K562 (cell line): Measurements from ENCODE around the gene LCN12. TPM values are rescaled to one million over a fixed set of nuclear protein-coding genes. Genes with fewer than 3 reads are reported as not detected.

ENCODE experiments used
- ATAC-seq: fragments of 200-7000 bp; cut with Tn5 transposase; 3 replicates; pipeline ENCODE4 v1.9.1; 2020; ENCODE audit warnings: moderate library complexity
- BruUV-seq: library from RNA; stranded (reverse); fragments of 400-500 nt; replicated peaks from 2 replicates; lab custom pipeline; 2021; lab: Mats Ljungman, UMichigan
- CTCF ChIA-PET: fragments of 300-600 bp; formaldehyde crosslinking; extraction: SDS; loops from one replicate; lab custom pipeline; 2021; ENCODE audit warnings: low intra/inter-chr PET ratio; lab: Yijun Ruan, JAX
- POLR2A ChIA-PET: fragments of 300-600, 350-650 bp; sonication (Branson Sonifier 250); formaldehyde crosslinking; extraction: SDS; loops from one replicate; lab custom pipeline; 2021; ENCODE audit warnings: antibody characterized with exemption, inconsistent platforms; lab: Yijun Ruan, JAX
- DNase-seq, 4 experiments: peaks; one replicate each; pipeline versions ENCODE4 v3.0.0 to v3.0.0-alpha.2; 2011 to 2018; ENCODE audit warnings: low spot score in 3 of 4, mixed read lengths in 3 of 4; ENCODE audit errors: extremely low read depth in 1 of 4
- FAIRE-seq: peaks from 2 replicates; lab custom pipeline; 2011; peaks lifted over from hg19 to GRCh38; lab: Jason Lieb, UNC
- H2AFZ ChIP-seq: 2 replicates; pipeline ENCODE4 v1.6.0; 2011; ENCODE audit warnings: low read depth, low read length, control low read depth, inconsistent platforms
- H3K27ac ChIP-seq: fragments of 200-600 bp; 3 replicates; pipeline ENCODE4 v1.8.0; 2011; ENCODE audit warnings: low read depth, mild to moderate bottlenecking, control low read depth, inconsistent platforms, low read length, moderate library complexity, mixed read lengths; ENCODE audit errors: extremely low read depth
- H3K27me3 ChIP-seq, 2 experiments: fragments of 300-600 bp in 1 of 2; 2 replicates in 1 of 2; 3 replicates in 1 of 2; pipeline versions ENCODE4 v1.6.0 to v1.8.0; 2011; ENCODE audit warnings: inconsistent platforms in 2 of 2, low read length in 2 of 2, mild to moderate bottlenecking in 1 of 2, mixed read lengths in 1 of 2, moderate library complexity in 1 of 2; ENCODE audit not compliant: control insufficient read depth in 2 of 2, insufficient read depth in 2 of 2
- H3K36me3 ChIP-seq: fragments of 300-600 bp; 3 replicates; pipeline ENCODE4 v1.8.0; 2011; ENCODE audit warnings: mild to moderate bottlenecking, low read length, inconsistent platforms; ENCODE audit not compliant: control insufficient read depth, insufficient read depth
- H3K4me1 ChIP-seq, 2 experiments: fragments of 200-600 bp in 1 of 2; replicated peaks in 1 of 2; 2 replicates in 1 of 2; 3 replicates in 1 of 2; pipeline versions ENCODE4 v1.5.1 to v1.8.0; 2011; ENCODE audit warnings: inconsistent platforms in 2 of 2, low read length in 2 of 2, mild to moderate bottlenecking in 1 of 2, mixed read lengths in 1 of 2, moderate library complexity in 1 of 2; ENCODE audit not compliant: control insufficient read depth in 2 of 2, insufficient read depth in 2 of 2
- H3K4me2 ChIP-seq: 2 replicates; pipeline ENCODE4 v1.6.1; 2011; ENCODE audit warnings: low read length, control low read depth, inconsistent platforms, mixed read lengths; ENCODE audit not compliant: insufficient read depth
- H3K4me3 ChIP-seq: fragments of 200-600 bp; sonication (generic), shearing (Covaris generic); 2 replicates; pipeline ENCODE4 v1.5.1; 2016; ENCODE audit warnings: control low read depth, inconsistent platforms
- H3K79me2 ChIP-seq: fragments of 200-600 bp; 3 replicates; pipeline ENCODE4 v1.8.0; 2011; ENCODE audit warnings: low read length, inconsistent platforms; ENCODE audit not compliant: control insufficient read depth, insufficient read depth
- H3K9ac ChIP-seq, 2 experiments: 2 replicates each; pipeline versions ENCODE4 v1.6.0 to v1.6.1; 2011; ENCODE audit warnings: low read depth in 2 of 2, low read length in 2 of 2, control low read depth in 1 of 2, inconsistent platforms in 1 of 2, mild to moderate bottlenecking in 1 of 2, mixed read lengths in 1 of 2; ENCODE audit not compliant: insufficient read depth in 1 of 2
- H3K9me1 ChIP-seq: one replicate; pipeline ENCODE4 v1.6.0; 2011; ENCODE audit warnings: inconsistent platforms, mild to moderate bottlenecking, low read length, moderate library complexity; ENCODE audit not compliant: control insufficient read depth, insufficient read depth
- H3K9me3 ChIP-seq: replicated peaks from 2 replicates; pipeline ENCODE4 v1.5.1; 2011; ENCODE audit warnings: low read depth, low read length, inconsistent platforms; ENCODE audit not compliant: control insufficient read depth, insufficient read depth
- H4K20me1 ChIP-seq: replicated peaks from 2 replicates; pipeline ENCODE4 v1.6.1; 2011; ENCODE audit warnings: low read length, inconsistent platforms, mixed read lengths; ENCODE audit not compliant: control insufficient read depth, insufficient read depth
- ARID2 ChIP-seq: fragments of 450-650 bp; IDR thresholded peaks from 2 replicates; pipeline ENCODE4 v1.6.1; 2017; ENCODE audit warnings: antibody characterized with exemption, mild to moderate bottlenecking
- CHD2 ChIP-seq: IDR thresholded peaks from 2 replicates; pipeline ENCODE4 v1.6.1; 2011; ENCODE audit warnings: low read depth, low read length
- HMG20B ChIP-seq: fragments of 250-450 bp; sonication (Bioruptor Pico); IDR thresholded peaks from 2 replicates; pipeline ENCODE4 v1.5.0; 2021; ENCODE audit warnings: mild to moderate bottlenecking
- MAZ ChIP-seq, 2 experiments: fragments of 450-650 bp in 1 of 2; sonication (generic) in 1 of 2; formaldehyde crosslinking; IDR thresholded peaks in 1 of 2; conservative IDR thresholded peaks in 1 of 2; 2 replicates each; pipeline versions ENCODE4 v1.4.0 to v1.5.0; 2020; ENCODE audit warnings: mild to moderate bottlenecking in 1 of 2, missing genetic modification reagents in 1 of 2
- MTA3 ChIP-seq: fragments of 450-650 bp; formaldehyde crosslinking; IDR thresholded peaks from 2 replicates; pipeline ENCODE4 v1.6.1; 2017; ENCODE audit warnings: mild to moderate bottlenecking, borderline replicate concordance
- SMARCE1 ChIP-seq: fragments of 450-650 bp; IDR thresholded peaks from 2 replicates; pipeline ENCODE4 v1.7.1; 2016; ENCODE audit warnings: mild to moderate bottlenecking
- TAF15 ChIP-seq: fragments of 200-400 bp; formaldehyde crosslinking; IDR thresholded peaks from 2 replicates; pipeline ENCODE4 v1.6.1; 2017; ENCODE audit warnings: mild to moderate bottlenecking, low read depth, low read length, moderate library complexity
- U2AF2 ChIP-seq: fragments of 200-400 bp; formaldehyde crosslinking; optimal IDR thresholded peaks from 2 replicates; pipeline ENCODE3; 2017; ENCODE audit warnings: low read depth, mild to moderate bottlenecking, low read length
- ZNF57 ChIP-seq: fragments of 450-650 bp; formaldehyde crosslinking; IDR thresholded peaks from 2 replicates; pipeline ENCODE4 v1.4.0; 2020; ENCODE audit warnings: mild to moderate bottlenecking, moderate library complexity
- ZNF583 ChIP-seq: fragments of 250-450 bp; sonication (Bioruptor Pico); IDR thresholded peaks from 2 replicates; pipeline ENCODE4 v1.4.0; 2020
- WGBS: fragments of 100-300 bp; shearing (Covaris generic); methylation state at CpG from one replicate; pipeline ENCODE4 v1.1.6; 2016; ENCODE audit warnings: low coverage, mixed read lengths; ENCODE audit not compliant: insufficient coverage; ENCODE audit errors: missing lambda C conversion rate; 5-methylcytosine and 5-hydroxymethylcytosine counted together
- in situ Hi-C: fragments of 300-500 bp; cut with MboI; formaldehyde crosslinking; loops from 4 replicates; pipeline ENCODE4 v1.15.0; 2018; ENCODE audit warnings: inconsistent platforms, mixed read lengths
- intact Hi-C: fragments of 100-400 bp; cut with micrococcal nuclease; formaldehyde crosslinking; loops from 2 replicates; pipeline ENCODE4 v1.14.2; 2022
- polyA plus RNA-seq, 8 experiments: library from polyadenylated mRNA; depleted of rRNA in 4 of 8; stranded (reverse) in 5 of 8; unstranded in 3 of 8; fragments of >200 nt; fragmentation: Nextera tagmentation in 2 of 8; fragmentation: Illumina TruSeq in 1 of 8; extraction: Ambion mirVana in 2 of 8; extraction: Trizol in 1 of 8; gene quantifications; 2 replicates each; pipeline versions ENCODE4 v1.2.1 to v1.2.3, GENCODE V29; 2011 to 2014; ENCODE audit warnings: inconsistent platforms in 1 of 8, missing spikeins in 1 of 8
- total RNA-seq, 7 experiments: library from RNA; depleted of rRNA in 6 of 7; stranded (reverse); fragments of >200 nt in 6 of 7; fragmentation: Illumina TruSeq in 2 of 7; extraction: Trizol in 2 of 7; gene quantifications; 2 replicates each; pipeline versions ENCODE4 v1.2.1 to v1.2.3, GENCODE V29; 2011 to 2021; ENCODE audit warnings: low replicate concordance in 1 of 7
- TF ChIP-seq, protein P1 (sequence below): fragments of 450-650 bp; IDR thresholded peaks from 2 replicates; pipeline ENCODE4 v1.6.1; 2016; ENCODE audit warnings: antibody characterized with exemption
- TF ChIP-seq, protein P2 (sequence below), 2 experiments: IDR thresholded peaks in 1 of 2; conservative IDR thresholded peaks in 1 of 2; 2 replicates each; pipeline ENCODE4 v1.6.1; 2016; ENCODE audit warnings: low read depth in 2 of 2, mild to moderate bottlenecking in 1 of 2, missing compliant biosample characterization in 1 of 2, missing genetic modification characterization in 1 of 2, moderate library complexity in 1 of 2
- TF ChIP-seq, protein P3 (sequence below): sonication (generic); formaldehyde crosslinking; IDR thresholded peaks from 2 replicates; pipeline ENCODE4 v1.8.1; 2023; ENCODE audit warnings: missing genetic modification reagents, mild to moderate bottlenecking, borderline replicate concordance

Gene LCN12
- total and polyA plus RNA-seq, 9 of the 15 experiments (the other 6 are each of a cell fraction or from before 2014, with no cell fraction given) = 0.05 TPM; not detected in 8

DNA sequence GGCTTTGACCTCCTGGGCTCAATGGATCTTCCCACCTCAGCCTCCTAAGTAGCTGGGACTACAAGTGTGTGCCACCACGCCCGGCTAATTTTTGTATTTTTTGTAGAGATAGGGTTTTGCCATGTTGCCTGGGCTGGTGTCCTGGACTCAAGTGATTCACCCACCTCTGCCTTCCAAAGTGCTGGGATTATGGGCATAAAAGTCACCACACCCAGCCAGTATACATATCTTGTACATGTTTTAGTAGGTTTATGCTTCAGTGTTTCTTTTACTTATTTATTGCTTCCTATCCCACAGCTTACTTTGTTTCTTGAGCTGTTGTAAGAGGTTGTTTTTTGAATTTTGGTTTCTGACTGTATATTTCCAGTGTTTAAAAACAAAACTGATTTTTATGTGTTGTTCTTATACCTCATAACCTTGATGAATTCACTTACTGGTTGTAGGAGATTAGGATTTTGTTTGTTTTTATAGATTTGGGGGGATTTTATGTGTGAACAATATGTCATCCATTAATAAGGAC lies 20.4 kb upstream of the LCN12 start (continued):
- TF ChIP-seq, protein P1, sequence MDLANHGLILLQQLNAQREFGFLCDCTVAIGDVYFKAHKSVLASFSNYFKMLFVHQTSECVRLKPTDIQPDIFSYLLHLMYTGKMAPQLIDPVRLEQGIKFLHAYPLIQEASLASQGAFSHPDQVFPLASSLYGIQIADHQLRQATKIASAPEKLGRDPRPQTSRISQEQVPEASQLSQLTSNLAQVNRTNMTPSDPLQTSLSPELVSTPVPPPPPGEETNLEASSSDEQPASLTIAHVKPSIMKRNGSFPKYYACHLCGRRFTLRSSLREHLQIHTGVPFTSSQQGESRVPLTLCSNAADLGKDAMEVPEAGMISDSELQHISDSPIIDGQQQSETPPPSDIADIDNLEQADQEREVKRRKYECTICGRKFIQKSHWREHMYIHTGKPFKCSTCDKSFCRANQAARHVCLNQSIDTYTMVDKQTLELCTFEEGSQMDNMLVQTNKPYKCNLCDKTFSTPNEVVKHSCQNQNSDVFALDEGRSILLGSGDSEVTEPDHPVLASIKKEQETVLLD = no peak
- no peak for TF ChIP-seq HMG20B (CRISPR knock-in tag)
- TF ChIP-seq CHD2 = no peak
- no peak for TF ChIP-seq ZNF583
- no peak for TF ChIP-seq MTA3

DNA sequence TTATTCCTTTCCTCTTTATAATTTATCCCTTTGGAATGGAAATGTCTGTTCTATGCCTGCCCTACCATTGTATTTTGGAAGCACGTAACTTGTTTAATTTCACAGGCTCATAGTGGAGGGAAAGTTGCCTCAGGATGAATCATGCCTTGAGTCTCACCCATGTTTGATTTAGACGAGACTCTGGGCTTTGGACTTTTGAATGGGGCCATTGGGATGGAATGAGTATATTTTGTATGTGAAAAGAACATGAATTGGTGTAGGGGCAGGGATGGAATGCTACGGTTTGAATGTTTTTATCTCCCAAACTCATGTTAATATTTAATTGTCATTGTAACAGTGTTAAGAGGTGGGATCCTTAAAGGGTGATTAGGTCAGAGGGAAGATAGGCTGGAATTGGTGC lies 17.8 kb upstream of the LCN12 start:
- BruUV-seq = no TSS peak
- POLR2A ChIA-PET = no interaction called here
- intact Hi-C loops = no loop called here
- in situ Hi-C loops = no loop called here
- no peaks in the 10 kb centered on the region for H4K20me1 ChIP-seq
- ATAC-seq (no peak), FAIRE-seq (no peak), DNase-seq (no peak)
- TF ChIP-seq SMARCE1 (no peak), ARID2 (no peak), MAZ (CRISPR knock-in tag; conservative IDR thresholded peaks at IDR 0.05 in 1 of 2, IDR thresholded peaks at IDR 0.05 in 1 of 2) (no peak), TAF15 (no peak), ZNF57 (CRISPR knock-in tag) (no peak), U2AF2 (no peak)
- TF ChIP-seq, protein P2, sequence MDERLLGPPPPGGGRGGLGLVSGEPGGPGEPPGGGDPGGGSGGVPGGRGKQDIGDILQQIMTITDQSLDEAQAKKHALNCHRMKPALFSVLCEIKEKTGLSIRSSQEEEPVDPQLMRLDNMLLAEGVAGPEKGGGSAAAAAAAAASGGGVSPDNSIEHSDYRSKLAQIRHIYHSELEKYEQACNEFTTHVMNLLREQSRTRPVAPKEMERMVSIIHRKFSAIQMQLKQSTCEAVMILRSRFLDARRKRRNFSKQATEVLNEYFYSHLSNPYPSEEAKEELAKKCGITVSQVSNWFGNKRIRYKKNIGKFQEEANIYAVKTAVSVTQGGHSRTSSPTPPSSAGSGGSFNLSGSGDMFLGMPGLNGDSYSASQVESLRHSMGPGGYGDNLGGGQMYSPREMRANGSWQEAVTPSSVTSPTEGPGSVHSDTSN (CRISPR knock-in tag; IDR thresholded peaks at IDR 0.05; ENCODE audit: low read depth) = no peak
- TF ChIP-seq, protein P2 (tag; conservative IDR thresholded peaks at IDR 0.05; ENCODE audit: low read depth) = no peak
- TF ChIP-seq, protein P3, sequence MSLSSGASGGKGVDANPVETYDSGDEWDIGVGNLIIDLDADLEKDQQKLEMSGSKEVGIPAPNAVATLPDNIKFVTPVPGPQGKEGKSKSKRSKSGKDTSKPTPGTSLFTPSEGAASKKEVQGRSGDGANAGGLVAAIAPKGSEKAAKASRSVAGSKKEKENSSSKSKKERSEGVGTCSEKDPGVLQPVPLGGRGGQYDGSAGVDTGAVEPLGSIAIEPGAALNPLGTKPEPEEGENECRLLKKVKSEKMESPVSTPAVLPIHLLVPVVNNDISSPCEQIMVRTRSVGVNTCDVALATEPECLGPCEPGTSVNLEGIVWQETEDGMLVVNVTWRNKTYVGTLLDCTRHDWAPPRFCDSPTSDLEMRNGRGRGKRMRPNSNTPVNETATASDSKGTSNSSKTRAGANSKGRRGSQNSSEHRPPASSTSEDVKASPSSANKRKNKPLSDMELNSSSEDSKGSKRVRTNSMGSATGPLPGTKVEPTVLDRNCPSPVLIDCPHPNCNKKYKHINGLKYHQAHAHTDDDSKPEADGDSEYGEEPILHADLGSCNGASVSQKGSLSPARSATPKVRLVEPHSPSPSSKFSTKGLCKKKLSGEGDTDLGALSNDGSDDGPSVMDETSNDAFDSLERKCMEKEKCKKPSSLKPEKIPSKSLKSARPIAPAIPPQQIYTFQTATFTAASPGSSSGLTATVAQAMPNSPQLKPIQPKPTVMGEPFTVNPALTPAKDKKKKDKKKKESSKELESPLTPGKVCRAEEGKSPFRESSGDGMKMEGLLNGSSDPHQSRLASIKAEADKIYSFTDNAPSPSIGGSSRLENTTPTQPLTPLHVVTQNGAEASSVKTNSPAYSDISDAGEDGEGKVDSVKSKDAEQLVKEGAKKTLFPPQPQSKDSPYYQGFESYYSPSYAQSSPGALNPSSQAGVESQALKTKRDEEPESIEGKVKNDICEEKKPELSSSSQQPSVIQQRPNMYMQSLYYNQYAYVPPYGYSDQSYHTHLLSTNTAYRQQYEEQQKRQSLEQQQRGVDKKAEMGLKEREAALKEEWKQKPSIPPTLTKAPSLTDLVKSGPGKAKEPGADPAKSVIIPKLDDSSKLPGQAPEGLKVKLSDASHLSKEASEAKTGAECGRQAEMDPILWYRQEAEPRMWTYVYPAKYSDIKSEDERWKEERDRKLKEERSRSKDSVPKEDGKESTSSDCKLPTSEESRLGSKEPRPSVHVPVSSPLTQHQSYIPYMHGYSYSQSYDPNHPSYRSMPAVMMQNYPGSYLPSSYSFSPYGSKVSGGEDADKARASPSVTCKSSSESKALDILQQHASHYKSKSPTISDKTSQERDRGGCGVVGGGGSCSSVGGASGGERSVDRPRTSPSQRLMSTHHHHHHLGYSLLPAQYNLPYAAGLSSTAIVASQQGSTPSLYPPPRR (CRISPR knock-in tag) = no peak
- no peaks in the 10 kb centered on the region for H3K9me1 ChIP-seq
- no peaks in the 10 kb centered on the region for H3K27me3 ChIP-seq
- no peak overlapping the region for H3K4me3 ChIP-seq
- H3K79me2 ChIP-seq = no peaks in the 10 kb centered on the region
- no peak overlapping the region for H3K4me2 ChIP-seq
- peaks cover 44% of the 10 kb centered on the region; the same call in 2 of the 3 replicates for H3K36me3 ChIP-seq
- WGBS = 84% methylated on average over 3 of the region's 3 CpGs
- H3K9me3 ChIP-seq = no peaks in the 10 kb centered on the region
- no peak overlapping the region for H2AFZ ChIP-seq
- no peak overlapping the region for H3K27ac ChIP-seq
- no peak overlapping the region for H3K9ac ChIP-seq
- peaks cover 0 to 6% of the 10 kb centered on the region in 2 experiments; a peak in 1 of 5 replicates for H3K4me1 ChIP-seq
- CTCF ChIA-PET = no interaction called here
